GM23248 (cell line): ENCODE measurements around the gene NFE2L3.
"Not testable (repeated sequence)": the region's sequence is repeated elsewhere in the genome, so short reads cannot be mapped to it uniquely, and the experiment has no call there.

Experiments
- EZH2 ChIP-seq: fragments of 200-600 bp; sonication (generic); IDR thresholded peaks from 2 replicates; pipeline ENCODE4 v1.6.1; 2018; ENCODE audit warnings: antibody characterized with exemption, mild to moderate bottlenecking; ENCODE audit not compliant: insufficient read depth, poor library complexity, severe bottlenecking
- EZH2phosphoT487 ChIP-seq: fragments of 200-600 bp; sonication (generic); IDR thresholded peaks from 2 replicates; pipeline ENCODE4 v1.6.1; 2018; ENCODE audit warnings: antibody characterized with exemption, moderate library complexity, mild to moderate bottlenecking, low read depth; ENCODE audit not compliant: insufficient read depth

GRCh38 chr7:26152782-26153240 is 813 bp downstream of the NFE2L3 start:
- TF ChIP-seq EZH2phosphoT487, EZH2: not testable (repeated sequence)
